NCI-H345 (cell line): Measurements from ENCODE around the gene CALML6.

Source experiments
- DNase-seq: peaks from one replicate; lab custom pipeline; 2025; lab: John Stamatoyannopoulos, UW

The CALML6 gene

GRCh38 chr1:1942753-1943656 is 27.9 kb downstream of the CALML6 start:
- DNase-seq, result no peak

GRCh38 chr1:1943834-1944570 is 28.9 kb downstream of the CALML6 start:
- DNase-seq, result peak; percentile 45

- DNase-seq, result no peak
Observed at GRCh38 chr1:1945782-1946393, 30.8 kb downstream of the CALML6 start.

- no peak for DNase-seq
Observed at GRCh38 chr1:1946540-1946939, 31.5 kb downstream of the CALML6 start.

DNA sequence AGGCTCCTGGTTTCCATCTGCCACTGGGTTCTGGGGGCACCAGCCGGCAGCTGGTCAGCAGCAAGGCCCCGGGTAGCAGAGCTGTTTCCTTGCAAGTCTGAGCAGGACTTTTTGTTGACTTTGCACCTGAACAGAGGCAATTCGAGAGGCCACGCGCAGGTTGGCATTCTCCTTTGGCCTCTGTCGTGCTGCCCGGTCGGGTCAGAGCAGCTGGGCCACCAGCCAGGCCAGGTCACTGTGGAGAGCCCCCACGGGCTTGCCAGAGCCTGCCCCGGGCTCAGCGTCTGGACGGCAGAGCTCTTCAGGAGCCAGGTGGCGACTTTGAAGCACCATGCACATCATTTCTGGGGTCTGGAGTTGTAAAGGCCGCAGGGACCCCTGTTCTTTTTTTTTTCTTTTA is 32.4 kb downstream of the CALML6 start:
- DNase-seq, result no peak

GRCh38 chr1:1948783-1949182 is 33.7 kb downstream of the CALML6 start:
- no peak for DNase-seq

DNA sequence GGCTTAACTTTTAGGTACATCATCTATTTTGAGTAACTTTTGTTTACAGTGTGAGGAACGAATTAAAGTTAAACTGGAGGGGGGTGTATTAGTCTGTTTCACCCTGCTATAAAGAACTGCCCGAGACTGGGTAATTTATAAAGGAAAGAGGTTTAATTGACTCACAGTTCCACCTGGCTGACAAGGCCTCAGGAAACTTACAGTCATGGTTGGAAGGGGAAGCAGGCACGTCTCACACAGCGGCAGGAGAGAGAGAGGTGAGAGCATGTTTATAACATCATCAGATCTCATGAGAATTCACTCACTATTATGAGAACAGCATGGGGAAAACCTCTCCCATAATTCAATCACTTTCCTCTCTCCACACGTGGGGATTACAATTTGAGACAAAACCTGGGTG is 35.9 kb downstream of the CALML6 start:
- no peak for DNase-seq

GRCh38 chr1:1954015-1954414 is 39.0 kb downstream of the CALML6 start:
- DNase-seq, result no peak

- DNase-seq, result no peak
Observed at GRCh38 chr1:1954831-1955441, 39.9 kb downstream of the CALML6 start.

DNA sequence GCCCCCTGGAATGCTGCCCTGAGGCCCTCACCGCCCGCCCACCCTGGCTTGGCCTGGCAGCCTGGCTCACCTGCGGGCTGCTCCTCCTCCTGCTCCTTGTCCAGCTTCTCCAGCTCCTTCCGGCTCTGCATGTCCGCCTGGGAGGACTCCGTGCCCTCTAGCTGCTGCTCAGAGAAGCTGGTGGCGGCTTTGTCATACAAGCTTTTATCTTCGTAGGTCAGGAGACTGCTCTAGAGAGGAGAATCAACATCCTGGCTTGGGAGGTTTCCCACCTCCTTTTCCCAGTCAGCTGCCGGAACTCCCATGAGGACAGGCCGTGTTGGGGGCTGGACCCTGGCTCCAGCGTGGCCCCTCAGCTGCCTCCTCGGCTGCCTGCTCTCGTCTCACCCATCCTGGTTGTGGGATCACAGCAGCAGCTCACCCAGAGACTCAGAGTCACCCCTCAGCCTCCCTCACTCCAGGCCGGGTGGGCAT is 40.6 kb downstream of the CALML6 start:
- DNase-seq, result no peak

GRCh38 chr1:1956101-1956500 is 41.0 kb downstream of the CALML6 start:
- DNase-seq, result no peak

GRCh38 chr1:1956586-1957532 is 41.8 kb downstream of the CALML6 start:
- no peak for DNase-seq

DNA sequence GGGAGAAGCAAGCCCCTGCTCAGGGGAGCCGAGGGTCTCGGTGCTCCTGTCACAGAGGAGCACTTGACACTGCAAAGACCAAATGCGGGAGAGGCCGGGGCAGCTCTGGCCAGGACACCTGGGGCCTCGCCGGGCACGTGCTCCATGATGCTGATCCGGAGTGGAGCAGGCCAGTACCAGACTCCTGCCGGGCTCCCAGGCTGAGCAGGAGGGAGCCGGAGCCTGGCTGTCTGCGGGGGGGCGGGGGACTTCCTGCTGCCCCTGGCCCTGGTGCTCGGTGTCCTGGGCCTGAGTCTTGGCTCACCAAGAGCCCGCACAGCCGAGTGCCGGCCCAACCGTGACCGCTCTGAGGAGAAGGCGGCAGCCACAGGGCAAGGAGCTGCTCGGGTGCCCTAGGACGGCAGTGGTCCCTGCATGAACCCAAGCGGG is 42.5 kb downstream of the CALML6 start:
- DNase-seq, result no peak

DNA sequence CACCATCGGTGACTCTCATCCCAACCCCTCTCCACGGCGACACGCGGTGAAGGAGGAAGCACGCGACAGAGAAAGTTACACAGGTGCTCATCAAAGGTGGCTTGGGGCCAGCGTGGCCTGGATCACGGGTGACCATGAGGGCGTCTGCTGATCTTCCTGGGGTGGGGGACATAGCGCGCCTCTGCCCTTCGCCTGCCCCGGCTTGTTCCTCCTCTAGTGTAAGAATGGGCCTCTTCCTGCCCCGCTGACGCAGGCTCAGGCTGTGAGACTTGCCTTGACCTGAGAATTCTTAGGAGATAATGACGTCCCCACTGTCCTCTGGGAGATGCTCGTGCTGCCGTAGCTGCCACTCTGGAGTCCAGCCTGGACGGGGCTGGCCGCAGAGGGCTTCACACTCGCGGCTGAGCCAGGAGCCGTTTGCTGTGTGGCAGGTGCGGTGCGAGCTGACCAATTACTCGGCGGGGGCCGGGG is 43.0 kb downstream of the CALML6 start:
- no peak for DNase-seq

DNA sequence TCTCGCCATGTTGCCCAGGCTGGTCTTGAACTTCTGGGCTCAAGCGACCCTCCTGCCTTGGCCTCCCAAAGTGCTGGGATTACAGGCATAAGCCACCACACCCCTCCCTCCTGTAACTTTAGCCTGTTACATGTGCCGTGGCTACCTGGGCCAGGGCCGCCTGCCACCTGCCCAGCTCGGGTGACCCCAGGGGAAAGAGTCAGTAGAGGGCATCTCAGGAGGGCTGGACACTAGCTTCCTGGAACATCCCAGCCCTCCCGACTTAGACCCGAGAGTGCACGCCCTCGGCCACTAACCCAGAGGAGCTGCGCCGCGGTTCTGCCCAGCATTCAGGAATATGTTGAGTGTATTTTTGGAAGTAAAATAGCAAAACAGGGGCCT is 44.4 kb downstream of the CALML6 start:
- no peak for DNase-seq

DNA sequence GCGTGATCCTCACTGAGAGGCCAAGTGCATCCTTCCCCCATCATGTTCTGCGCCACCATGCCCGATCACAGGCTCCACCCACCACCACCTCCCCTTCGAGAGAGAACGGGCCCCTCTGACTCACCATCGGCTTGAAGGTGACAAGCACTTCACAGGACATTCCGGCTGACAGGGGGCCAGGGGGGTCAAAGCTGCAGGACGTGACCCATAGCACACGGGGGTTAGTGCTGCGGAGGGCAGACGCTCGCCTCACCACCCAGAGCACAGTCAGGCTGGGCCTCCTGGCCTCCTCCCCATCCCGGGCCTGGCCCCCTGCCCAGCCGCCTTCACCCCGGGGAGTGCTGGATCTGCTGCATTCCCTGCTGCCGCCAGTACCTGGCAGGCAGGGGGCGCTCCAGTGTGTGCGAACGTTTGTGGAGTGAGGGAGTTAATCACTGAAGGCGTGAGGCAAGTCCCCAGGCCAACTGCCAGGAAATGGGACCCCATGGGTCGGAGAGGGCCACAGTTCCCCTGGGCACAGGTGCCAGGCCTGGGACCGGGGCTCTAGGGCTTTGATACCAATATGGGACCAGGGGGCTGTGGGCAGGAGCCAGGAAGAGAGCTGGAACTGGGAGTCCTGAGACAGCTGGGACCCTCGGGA is 44.9 kb downstream of the CALML6 start:
- peak; percentile 87 for DNase-seq

- no peak for DNase-seq
Observed at GRCh38 chr1:1960480-1961196, 45.6 kb downstream of the CALML6 start.

GRCh38 chr1:1962752-1963151 is 47.7 kb downstream of the CALML6 start:
- DNase-seq, result no peak

DNA sequence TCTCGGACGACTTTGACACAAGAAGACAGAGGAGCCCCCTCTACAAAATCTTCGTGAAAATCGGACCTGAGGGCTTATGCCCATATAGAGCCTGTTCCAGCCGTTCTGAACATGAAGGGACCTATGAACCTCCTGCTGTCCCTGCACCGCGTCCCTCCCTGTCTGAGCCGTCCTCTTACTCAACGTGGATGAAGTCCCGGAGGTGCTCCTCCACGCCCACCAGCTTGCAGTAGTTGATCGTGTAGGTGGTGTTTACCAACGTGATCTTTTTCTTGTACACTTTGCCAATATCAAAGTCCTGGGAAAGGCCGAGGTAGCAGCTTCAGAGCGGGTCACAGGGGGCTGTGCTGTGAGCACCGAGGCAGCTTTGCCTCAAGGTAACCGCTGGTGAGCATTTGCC is 48.5 kb downstream of the CALML6 start:
- no peak for DNase-seq

- DNase-seq, result no peak
Observed at GRCh38 chr1:1964811-1965210, 49.8 kb downstream of the CALML6 start.
